H9 (cell line): ENCODE data around the gene EHD4. TPM values are rescaled to one million over a fixed set of nuclear protein-coding genes. Genes with fewer than 3 reads are reported as not detected.

Source experiments
- DNase-seq: peaks from one replicate; pipeline ENCODE4 v3.0.0-alpha.2; 2017
- H2AFZ ChIP-seq: one replicate; pipeline ENCODE4 v1.6.1; 2013; ENCODE audit warnings: mild to moderate bottlenecking, low read length, control low read depth, moderate library complexity
- H2AK5ac ChIP-seq: 2 replicates; pipeline ENCODE4 v1.6.1; 2013; ENCODE audit warnings: low read length, control low read depth, mixed read lengths; ENCODE audit not compliant: insufficient read length
- H2BK120ac ChIP-seq: one replicate; pipeline ENCODE4 v1.6.1; 2013; ENCODE audit warnings: low read depth, mild to moderate bottlenecking, low read length, control low read depth, inconsistent platforms; ENCODE audit not compliant: poor library complexity, severe bottlenecking
- H2BK12ac ChIP-seq: 2 replicates; pipeline ENCODE4 v1.6.1; 2013; ENCODE audit warnings: low read length, control low read depth, mixed read lengths, low read depth; ENCODE audit not compliant: insufficient read length
- H2BK15ac ChIP-seq: 2 replicates; pipeline ENCODE4 v1.6.1; 2013; ENCODE audit warnings: low read depth, low read length, control low read depth
- H2BK20ac ChIP-seq: one replicate; pipeline ENCODE4 v1.6.1; 2013; ENCODE audit warnings: low read depth, mild to moderate bottlenecking, low read length, control low read depth, inconsistent platforms; ENCODE audit not compliant: poor library complexity, severe bottlenecking
- H2BK5ac ChIP-seq: 2 replicates; pipeline ENCODE4 v1.6.1; 2013; ENCODE audit warnings: low read length, control low read depth, mixed read lengths; ENCODE audit not compliant: insufficient read length
- H3K14ac ChIP-seq: 2 replicates; pipeline ENCODE4 v1.6.1; 2013; ENCODE audit warnings: low read length, control low read depth; ENCODE audit not compliant: insufficient read depth
- H3K18ac ChIP-seq: 2 replicates; pipeline ENCODE4 v1.6.1; 2013; ENCODE audit warnings: low read depth, mild to moderate bottlenecking, mixed read lengths, low read length, control low read depth; ENCODE audit not compliant: insufficient read length
- H3K23ac ChIP-seq: 2 replicates; pipeline ENCODE4 v1.6.1; 2013; ENCODE audit warnings: low read length, control low read depth, mixed read lengths, low read depth; ENCODE audit not compliant: insufficient read length
- H3K23me2 ChIP-seq: 2 replicates; pipeline ENCODE4 v1.6.1; 2013; ENCODE audit warnings: low read depth, mild to moderate bottlenecking, mixed read lengths, low read length, control low read depth; ENCODE audit not compliant: insufficient read length, poor library complexity, severe bottlenecking
- H3K27ac ChIP-seq: 2 replicates; pipeline ENCODE4 v1.5.1; 2013; ENCODE audit warnings: low read length, control low read depth, mixed read lengths, low read depth; ENCODE audit not compliant: insufficient read length
- H3K27me3 ChIP-seq: 2 replicates; pipeline ENCODE4 v1.6.1; 2013; ENCODE audit warnings: low read length, control low read depth, inconsistent platforms; ENCODE audit not compliant: insufficient read depth
- H3K4ac ChIP-seq: 2 replicates; pipeline ENCODE4 v1.6.1; 2013; ENCODE audit warnings: low read depth, mild to moderate bottlenecking, control low read depth, inconsistent platforms, low read length, moderate library complexity
- H3K4me1 ChIP-seq: 2 replicates; pipeline ENCODE4 v1.6.1; 2013; ENCODE audit warnings: low read length, control low read depth, inconsistent platforms; ENCODE audit not compliant: insufficient read depth
- H3K4me2 ChIP-seq: 2 replicates; pipeline ENCODE4 v1.6.1; 2013; ENCODE audit warnings: low read length, control low read depth, mixed read lengths; ENCODE audit not compliant: insufficient read length, insufficient read depth
- H3K56ac ChIP-seq: 2 replicates; pipeline ENCODE4 v1.6.1; 2013; ENCODE audit warnings: low read depth, mild to moderate bottlenecking, mixed read lengths, low read length, control low read depth; ENCODE audit not compliant: insufficient read length
- H3K79me1 ChIP-seq: 2 replicates; pipeline ENCODE4 v1.6.1; 2013; ENCODE audit warnings: low read depth, mild to moderate bottlenecking, moderate library complexity, low read length, control low read depth, inconsistent platforms; ENCODE audit not compliant: insufficient read depth, poor library complexity, severe bottlenecking
- H3K79me2 ChIP-seq: 2 replicates; pipeline ENCODE4 v1.6.1; 2013; ENCODE audit warnings: low read length, control low read depth, inconsistent platforms; ENCODE audit not compliant: insufficient read depth
- H3K9ac ChIP-seq: 2 replicates; pipeline ENCODE4 v1.6.1; 2013; ENCODE audit warnings: low read length, control low read depth, mixed read lengths; ENCODE audit not compliant: insufficient read length; ENCODE audit errors: extremely low read depth
- H3K9me3 ChIP-seq: one replicate; pipeline ENCODE4 v1.6.1; 2013; ENCODE audit warnings: low read depth, low read length, inconsistent platforms; ENCODE audit not compliant: control insufficient read depth
- H3T11ph ChIP-seq: one replicate; pipeline ENCODE4 v1.6.1; 2013; ENCODE audit warnings: mild to moderate bottlenecking, low read length, control low read depth, inconsistent platforms
- H4K20me1 ChIP-seq: one replicate; pipeline ENCODE4 v1.6.1; 2013; ENCODE audit not compliant: control insufficient read depth, insufficient read length, insufficient read depth
- H4K5ac ChIP-seq: 2 replicates; pipeline ENCODE4 v1.6.1; 2013; ENCODE audit warnings: low read depth, mild to moderate bottlenecking, mixed read lengths, low read length, control low read depth; ENCODE audit not compliant: insufficient read length
- H4K8ac ChIP-seq: replicated peaks from 2 replicates; pipeline ENCODE4 v1.6.1; 2013; ENCODE audit warnings: low read length, control low read depth, mixed read lengths, low read depth; ENCODE audit not compliant: insufficient read length
- H4K91ac ChIP-seq: 2 replicates; pipeline ENCODE4 v1.6.1; 2013; ENCODE audit warnings: low read depth, mild to moderate bottlenecking, moderate library complexity, mixed read lengths, low read length, control low read depth; ENCODE audit not compliant: insufficient read length
- H3K27ac Mint-ChIP-seq, 3 experiments: 2 replicates in 2 of 3; 3 replicates in 1 of 3; pipeline ENCODE4 v1.8.0; 2020 to 2021; ENCODE audit warnings: mixed read lengths in 3 of 3, mild to moderate bottlenecking in 1 of 3, moderate library complexity in 1 of 3
- H3K27me3 Mint-ChIP-seq: 2 replicates; pipeline ENCODE4 v1.8.0; 2021; ENCODE audit warnings: low read depth, mild to moderate bottlenecking, moderate library complexity, mixed read lengths
- H3K36me3 Mint-ChIP-seq, 3 experiments: 2 replicates in 2 of 3; 3 replicates in 1 of 3; pipeline ENCODE4 v1.8.0; 2020 to 2021; ENCODE audit warnings: low read depth in 3 of 3, mixed read lengths in 3 of 3; ENCODE audit not compliant: insufficient read depth in 1 of 3
- H3K4me1 Mint-ChIP-seq, 2 experiments: 2 replicates each; pipeline ENCODE4 v1.8.0; 2020; ENCODE audit warnings: mixed read lengths in 2 of 2
- H3K4me3 Mint-ChIP-seq, 2 experiments: 2 replicates in 1 of 2; 3 replicates in 1 of 2; pipeline ENCODE4 v1.8.0; 2020 to 2021; ENCODE audit warnings: mild to moderate bottlenecking in 2 of 2, mixed read lengths in 2 of 2, moderate library complexity in 1 of 2
- H3K9me3 Mint-ChIP-seq, 2 experiments: 2 replicates in 1 of 2; 3 replicates in 1 of 2; pipeline ENCODE4 v1.8.0; 2020; ENCODE audit warnings: mild to moderate bottlenecking in 2 of 2, mixed read lengths in 2 of 2, moderate library complexity in 1 of 2
- WGBS: extraction: QIAGEN DNeasy Blood & Tissue Kit; methylation state at CpG from one replicate; pipeline ENCODE4 v1.1.7; 2013; ENCODE audit warnings: missing lambda C conversion rate, low lambda C conversion rate, mixed read lengths; ENCODE audit not compliant: insufficient read length; ENCODE audit errors: extremely low coverage; 5-methylcytosine and 5-hydroxymethylcytosine counted together
- total RNA-seq: library from RNA; stranded (reverse); gene quantifications from 2 replicates; pipeline ENCODE4 v1.2.1, GENCODE V29; 2021
- TF ChIP-seq, protein P1 (sequence below): fragments of 200-600 bp; sonication (generic); conservative IDR thresholded peaks from 3 replicates; pipeline ENCODE4 v1.8.0; 2021; ENCODE audit warnings: antibody characterized with exemption, mild to moderate bottlenecking

EHD4 gene
- total RNA-seq, 1 experiment from 2014 or later: 22.9 TPM

DNA sequence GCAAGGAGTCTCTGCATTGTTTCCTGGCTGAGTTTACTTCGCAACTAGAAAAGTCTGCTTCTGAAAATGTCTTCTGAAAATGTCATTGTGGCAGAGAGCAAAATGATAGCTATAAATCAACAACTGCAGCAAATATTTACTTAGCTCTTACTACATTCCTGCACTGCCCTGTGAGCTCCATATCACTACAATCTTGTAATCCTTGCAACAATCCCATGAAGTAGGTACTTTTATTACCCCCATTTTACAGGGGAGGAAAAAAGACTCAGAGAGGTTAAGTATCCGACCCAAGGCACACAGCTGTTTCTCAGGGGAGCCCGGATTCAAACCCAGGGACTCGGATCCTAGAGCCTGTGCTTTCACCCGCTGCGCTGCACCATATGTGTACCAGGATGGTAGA is 44.3 kb downstream of the EHD4 start:
- Histone ChIP-seq H2BK20ac (no peak overlapping the region), H4K8ac (no peak overlapping the region), H3K79me1 (no peaks in the 10 kb centered on the region), H3K9ac (no peak overlapping the region), H3K23me2 (no peaks in the 10 kb centered on the region), H3K14ac (no peak overlapping the region), H4K20me1 (no peaks in the 10 kb centered on the region), H3K4me1 (peaks cover 1% of the 10 kb centered on the region; the same call in 1 of the 2 replicates), H2BK120ac (no peak overlapping the region), H3K23ac (no peak overlapping the region), H2AFZ (no peak overlapping the region), H2BK12ac (no peak overlapping the region), H2BK5ac (no peak overlapping the region), H3K4ac (no peak overlapping the region), H3K18ac (no peak overlapping the region), H3K79me2 (0 out of 2 replicates have a peak, but pooled peaks cover 2% of the 10 kb centered on the region), H2AK5ac (no peak overlapping the region), H3K9me3 (no peaks in the 10 kb centered on the region), H3T11ph (no peak overlapping the region), H3K56ac (no peak overlapping the region), H2BK15ac (no peak overlapping the region), H4K5ac (no peak overlapping the region), H4K91ac (no peak overlapping the region), H3K27ac (no peak overlapping the region), H3K4me2 (no peak overlapping the region), H3K27me3 (no peaks in the 10 kb centered on the region)
- TF ChIP-seq, protein P1, sequence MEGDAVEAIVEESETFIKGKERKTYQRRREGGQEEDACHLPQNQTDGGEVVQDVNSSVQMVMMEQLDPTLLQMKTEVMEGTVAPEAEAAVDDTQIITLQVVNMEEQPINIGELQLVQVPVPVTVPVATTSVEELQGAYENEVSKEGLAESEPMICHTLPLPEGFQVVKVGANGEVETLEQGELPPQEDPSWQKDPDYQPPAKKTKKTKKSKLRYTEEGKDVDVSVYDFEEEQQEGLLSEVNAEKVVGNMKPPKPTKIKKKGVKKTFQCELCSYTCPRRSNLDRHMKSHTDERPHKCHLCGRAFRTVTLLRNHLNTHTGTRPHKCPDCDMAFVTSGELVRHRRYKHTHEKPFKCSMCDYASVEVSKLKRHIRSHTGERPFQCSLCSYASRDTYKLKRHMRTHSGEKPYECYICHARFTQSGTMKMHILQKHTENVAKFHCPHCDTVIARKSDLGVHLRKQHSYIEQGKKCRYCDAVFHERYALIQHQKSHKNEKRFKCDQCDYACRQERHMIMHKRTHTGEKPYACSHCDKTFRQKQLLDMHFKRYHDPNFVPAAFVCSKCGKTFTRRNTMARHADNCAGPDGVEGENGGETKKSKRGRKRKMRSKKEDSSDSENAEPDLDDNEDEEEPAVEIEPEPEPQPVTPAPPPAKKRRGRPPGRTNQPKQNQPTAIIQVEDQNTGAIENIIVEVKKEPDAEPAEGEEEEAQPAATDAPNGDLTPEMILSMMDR: no peak
- no peaks in the 10 kb centered on the region for H3K9me3 Mint-ChIP-seq
- WGBS: no CpG with 5 or more reads among the region's 6 CpGs
- H3K4me3 Mint-ChIP-seq: no peak overlapping the region
- H3K27ac Mint-ChIP-seq: peak overlapping the region in 1 of 3 experiments; percentile 23; a peak in 1 of 7 replicates
- peaks cover 0 to 9% (median 5%) of the 10 kb centered on the region in 3 experiments; a peak in 3 of 7 replicates for H3K36me3 Mint-ChIP-seq
- H3K4me1 Mint-ChIP-seq: peaks cover 9 to 17% of the 10 kb centered on the region in 2 experiments
- no peak for DNase-seq
- H3K27me3 Mint-ChIP-seq: no peaks in the 10 kb centered on the region
